GM19438 (cell line): Measurements from ENCODE around the gene RPTOR.
"Not testable (repeated sequence)": the region's sequence is repeated elsewhere in the genome, so short reads cannot be mapped to it uniquely, and the experiment has no call there.

Source experiments
- ATAC-seq: cut with Tn5 transposase; IDR thresholded peaks from one replicate; pipeline ENCODE4 v1.9.1; 2021; ENCODE audit warnings: low read depth; ENCODE audit not compliant: unreplicated experiment

RPTOR gene

DNA sequence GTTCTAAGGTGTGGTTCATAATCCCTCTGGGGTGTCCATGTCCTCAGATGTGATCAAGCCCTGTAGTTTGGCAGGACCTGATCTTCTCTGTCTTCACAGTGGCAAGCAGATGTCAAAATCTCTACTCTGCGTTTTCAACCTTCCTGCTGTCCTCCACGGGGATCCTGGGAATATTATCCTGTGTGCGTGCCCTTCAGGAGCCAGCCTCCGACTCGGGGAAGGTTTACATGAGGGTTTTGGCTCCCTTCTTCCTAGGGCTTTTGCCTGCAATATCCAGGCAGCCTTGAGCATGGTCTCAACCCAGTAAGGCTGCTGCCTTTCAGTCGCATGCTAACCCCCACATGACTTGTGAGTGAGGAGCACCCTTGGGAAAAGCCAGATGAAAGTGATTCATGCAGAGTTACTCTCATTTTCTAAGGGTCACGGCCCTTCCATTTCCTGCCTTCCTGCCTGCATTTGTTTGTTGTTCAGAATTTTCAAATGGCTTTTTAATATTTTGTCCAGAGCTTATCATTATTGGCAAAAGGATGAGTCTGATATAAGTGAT, 244.8 kb downstream of the RPTOR start:
- ATAC-seq, result no peak

DNA sequence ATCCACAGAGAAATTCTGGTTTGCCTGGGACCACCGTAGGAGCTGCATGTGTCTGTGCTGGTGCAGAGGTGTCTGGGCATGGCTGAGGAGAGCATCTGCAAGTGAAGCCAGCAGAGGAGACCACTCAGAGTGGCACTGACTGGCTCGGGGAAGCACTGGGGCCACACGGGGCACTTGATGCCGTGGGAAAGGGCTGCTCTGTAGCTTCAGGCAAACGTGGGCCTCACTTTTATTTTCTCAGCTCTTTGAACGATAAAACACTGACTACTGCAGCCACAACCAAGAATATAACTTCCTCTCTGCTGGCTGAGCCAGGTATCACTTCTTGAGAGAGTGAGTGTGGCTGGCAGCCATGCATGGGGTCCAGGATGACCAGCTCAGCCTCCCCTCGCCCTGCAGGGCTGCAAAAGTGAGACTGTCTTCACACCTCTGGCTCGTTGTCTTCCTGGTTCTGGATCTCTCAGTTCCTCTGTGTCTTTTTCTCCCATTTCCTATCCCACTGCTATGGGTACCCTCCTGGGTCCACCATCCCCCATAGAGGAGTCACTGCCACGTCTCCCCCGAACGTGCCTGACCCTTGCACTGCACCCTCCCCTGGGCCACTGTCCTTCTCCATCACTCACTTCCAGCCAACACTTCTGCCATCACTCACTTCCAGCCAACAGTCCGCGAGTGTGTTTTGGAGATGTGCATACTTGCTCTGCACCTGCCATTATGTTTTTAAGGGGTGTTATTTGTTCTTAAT, 245.6 kb downstream of the RPTOR start:
- no peak for ATAC-seq

DNA sequence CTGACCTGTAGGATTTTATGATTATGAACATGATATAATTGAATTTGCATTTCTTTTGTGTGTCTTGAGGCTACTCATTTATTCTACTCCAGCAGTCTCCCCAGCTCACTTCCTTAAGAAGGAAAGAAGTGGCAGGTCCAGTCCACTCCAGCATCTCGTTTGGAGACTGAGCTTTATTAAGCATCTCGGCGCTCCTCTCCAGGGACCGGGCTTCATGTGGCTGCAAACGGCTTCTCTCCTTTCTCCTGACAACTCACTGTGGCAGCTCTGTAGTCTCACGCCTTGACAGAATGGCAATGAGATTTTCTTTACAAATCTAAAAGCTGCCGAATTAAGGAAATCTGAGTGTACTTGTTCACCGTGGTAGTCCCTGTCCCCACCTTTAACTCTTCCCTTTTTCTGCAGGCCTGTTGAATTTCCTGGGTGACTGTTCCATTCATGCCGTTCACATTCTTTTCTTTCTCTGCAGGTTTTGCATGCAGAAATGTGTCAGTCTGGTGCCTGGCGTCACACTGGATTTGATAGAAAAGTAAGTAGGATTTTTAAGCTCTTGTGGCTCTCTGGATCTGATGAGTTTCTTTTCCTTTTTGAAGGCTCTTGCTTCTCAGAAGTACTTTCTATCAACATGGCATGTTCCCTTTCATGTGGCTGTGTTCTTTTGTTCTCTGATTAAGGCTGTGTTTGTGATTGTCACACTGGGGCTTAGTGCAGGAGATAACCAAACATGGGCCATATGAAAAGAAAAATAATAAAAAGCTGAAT, 246.5 kb downstream of the RPTOR start:
- no peak for ATAC-seq

DNA sequence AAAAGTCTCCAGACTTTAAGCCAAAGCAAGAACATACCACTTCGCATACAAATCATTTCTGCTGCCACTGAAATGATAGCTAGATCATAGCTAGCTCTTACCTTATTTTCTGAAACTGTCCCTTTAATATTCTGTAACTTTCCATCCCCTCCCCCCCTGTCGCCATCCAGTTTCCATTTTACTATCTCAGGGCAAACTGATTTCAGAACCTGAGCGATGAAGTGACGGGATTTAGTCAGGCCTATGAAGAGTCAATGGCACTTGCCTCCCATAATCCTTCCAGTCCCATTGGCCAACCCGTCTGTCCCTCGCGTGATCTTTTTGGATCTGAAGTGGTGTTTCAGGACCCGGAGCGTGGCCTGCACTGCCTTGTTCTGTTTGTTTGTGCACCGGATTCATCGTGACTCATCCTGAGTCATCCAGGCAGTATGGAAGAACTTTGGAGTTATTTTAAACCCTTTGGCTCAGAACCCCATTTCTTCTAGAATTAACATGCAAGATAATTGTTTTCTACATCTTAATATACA, 247.2 kb downstream of the RPTOR start:
- no peak for ATAC-seq

DNA sequence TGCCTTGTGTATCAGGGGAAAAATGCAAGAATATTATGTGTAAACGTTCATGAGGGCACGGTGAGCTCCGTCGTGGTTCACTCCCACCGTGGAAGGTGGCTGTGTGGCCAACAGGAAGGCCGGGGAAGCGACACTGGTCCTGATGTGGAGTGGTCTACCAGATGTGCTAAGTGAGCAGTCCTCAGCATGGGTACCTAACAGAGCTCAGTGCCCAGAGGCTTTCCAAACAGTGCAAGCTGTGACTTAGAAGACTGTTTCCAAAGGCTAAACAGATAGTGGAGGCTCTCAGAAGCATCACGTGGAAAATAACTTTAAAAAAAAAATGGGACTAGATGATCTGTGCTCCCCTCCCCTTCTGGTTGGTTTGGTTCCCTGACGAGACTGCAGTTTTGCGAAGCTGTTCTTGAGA, 247.7 kb downstream of the RPTOR start:
- no peak for ATAC-seq

- ATAC-seq, result no peak
Measured at GRCh38 chr17:80793421-80793820, 248.8 kb downstream of the RPTOR start.

DNA sequence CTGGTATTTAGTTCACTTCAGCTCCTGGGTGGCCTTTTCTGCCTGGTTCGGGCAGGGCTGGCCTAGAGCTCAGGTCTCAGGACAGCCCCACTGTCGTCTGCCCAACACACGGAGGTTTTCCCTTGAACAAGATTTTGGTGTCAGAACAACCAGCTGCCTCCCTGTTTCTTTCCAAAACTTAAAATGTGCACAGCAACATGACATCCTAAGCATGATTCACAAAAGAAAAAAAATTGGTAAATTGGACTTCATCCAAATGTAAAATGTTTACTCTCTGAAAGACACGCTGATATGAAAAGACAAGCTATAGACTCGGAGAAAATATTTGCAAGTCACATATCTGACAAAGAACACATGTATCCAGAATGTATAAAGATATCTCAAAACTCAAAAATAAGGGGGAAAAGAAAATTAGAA, 249.2 kb downstream of the RPTOR start:
- ATAC-seq, result no peak

- no peak for ATAC-seq
Measured at GRCh38 chr17:80794281-80795089, 249.8 kb downstream of the RPTOR start.

- ATAC-seq, result no peak
Measured at GRCh38 chr17:80795090-80795580, 250.5 kb downstream of the RPTOR start.

- ATAC-seq, result no peak
Measured at GRCh38 chr17:80795754-80796153, 251.1 kb downstream of the RPTOR start.

- no peak for ATAC-seq
Measured at GRCh38 chr17:80796430-80796861, 251.8 kb downstream of the RPTOR start.

DNA sequence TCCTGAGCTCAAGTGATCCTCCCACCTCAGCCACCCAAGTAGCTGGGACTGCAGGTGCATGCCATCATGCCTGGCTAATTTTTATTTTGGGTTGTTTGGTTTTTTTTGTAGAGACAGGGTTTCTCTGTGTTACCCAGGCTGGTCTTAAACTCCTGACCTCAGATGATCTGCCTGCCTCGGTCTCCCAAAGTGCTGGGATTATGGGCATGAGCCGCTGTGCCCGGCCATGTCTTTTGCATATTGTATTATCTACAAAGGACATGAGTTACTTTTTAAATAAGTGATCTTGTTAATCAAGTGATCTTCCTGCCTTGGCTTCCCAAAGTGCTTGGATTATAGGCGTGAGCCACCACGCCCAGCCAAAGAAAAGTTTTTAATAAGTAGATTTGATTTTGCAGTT, 252.6 kb downstream of the RPTOR start:
- ATAC-seq, result not testable (repeated sequence)

DNA sequence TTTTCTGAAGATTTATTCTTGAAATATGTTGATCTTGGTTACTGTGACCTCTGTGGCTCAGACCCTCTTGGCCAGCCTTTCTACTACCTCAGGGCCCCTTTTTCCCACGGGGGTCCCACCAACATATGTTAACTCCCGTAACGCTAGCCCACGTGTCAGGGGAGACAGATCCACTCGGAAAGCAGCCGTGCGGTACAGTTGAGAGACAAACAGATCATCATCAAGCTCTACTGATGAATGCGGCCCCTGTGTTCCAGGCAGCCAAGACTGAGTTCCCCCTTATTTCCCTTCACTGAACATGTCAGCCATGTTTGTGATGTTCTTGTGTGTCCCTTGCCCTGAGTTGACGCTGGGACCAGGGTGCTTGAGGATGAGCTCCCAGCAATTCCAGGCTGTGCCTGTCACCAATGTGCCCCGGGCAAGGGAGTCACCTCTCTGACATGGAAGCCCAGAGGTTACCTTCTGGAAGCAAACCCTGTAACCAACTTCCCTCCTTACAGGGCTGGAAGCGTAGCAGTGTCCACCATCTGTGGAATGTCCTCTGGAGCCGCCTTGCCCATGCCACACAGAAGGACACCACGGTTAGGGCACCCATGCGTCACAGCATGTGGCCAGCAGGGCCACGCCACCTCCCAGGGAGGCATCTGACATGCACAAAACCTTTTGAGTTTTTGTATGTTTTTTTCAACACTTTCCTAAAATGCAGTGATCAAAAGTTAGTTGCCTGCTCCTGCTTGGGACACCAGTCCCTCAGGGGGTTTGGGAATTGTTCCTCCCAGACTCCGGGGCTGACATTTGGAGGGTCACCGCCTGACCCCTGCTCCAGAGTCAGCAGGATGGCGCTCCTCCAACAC, 253.3 kb downstream of the RPTOR start:
- no peak for ATAC-seq

DNA sequence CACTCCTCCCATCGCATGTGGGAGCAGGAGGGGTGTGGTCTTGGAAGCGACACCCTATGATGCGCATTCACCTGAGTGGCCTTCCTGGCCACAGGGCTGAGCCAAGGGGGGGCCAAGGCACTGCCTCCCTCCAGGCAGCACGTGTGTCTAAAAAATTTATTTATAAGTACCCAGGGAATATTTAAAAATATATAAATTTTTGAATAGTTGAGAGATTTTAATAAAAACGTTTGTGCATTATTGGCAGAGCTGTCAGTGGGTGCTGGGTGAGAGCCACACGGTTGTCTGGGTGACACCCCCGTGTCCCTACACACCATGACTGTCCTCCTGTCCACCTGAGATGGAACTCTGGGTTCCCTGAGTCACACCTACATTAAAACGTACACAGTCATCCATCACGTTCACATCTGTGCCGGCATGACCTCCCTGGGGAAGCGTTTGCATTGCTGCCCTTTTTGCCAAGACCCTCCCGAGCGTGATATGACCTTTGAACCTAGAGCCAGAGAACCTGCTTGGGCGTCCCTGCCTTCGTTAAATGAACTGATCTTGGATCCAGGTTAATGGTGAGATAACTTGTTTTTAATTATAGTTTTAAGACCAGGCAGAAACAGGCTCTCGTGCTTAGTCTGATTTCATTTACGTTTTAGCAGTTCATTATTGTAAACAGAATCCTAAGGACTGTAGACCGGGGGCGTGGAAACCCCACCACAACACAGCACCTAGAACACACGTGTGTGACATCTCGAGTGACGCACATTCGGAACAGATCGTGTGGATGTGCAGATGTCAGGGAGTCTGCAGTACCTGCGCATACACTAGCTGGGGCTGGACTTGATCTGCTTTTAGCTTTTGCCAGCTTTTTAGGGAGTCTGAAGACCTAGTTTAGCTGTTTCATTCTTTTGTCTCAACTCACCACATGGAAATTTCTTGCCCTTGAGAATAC, 254.2 kb downstream of the RPTOR start:
- ATAC-seq, result no peak

DNA sequence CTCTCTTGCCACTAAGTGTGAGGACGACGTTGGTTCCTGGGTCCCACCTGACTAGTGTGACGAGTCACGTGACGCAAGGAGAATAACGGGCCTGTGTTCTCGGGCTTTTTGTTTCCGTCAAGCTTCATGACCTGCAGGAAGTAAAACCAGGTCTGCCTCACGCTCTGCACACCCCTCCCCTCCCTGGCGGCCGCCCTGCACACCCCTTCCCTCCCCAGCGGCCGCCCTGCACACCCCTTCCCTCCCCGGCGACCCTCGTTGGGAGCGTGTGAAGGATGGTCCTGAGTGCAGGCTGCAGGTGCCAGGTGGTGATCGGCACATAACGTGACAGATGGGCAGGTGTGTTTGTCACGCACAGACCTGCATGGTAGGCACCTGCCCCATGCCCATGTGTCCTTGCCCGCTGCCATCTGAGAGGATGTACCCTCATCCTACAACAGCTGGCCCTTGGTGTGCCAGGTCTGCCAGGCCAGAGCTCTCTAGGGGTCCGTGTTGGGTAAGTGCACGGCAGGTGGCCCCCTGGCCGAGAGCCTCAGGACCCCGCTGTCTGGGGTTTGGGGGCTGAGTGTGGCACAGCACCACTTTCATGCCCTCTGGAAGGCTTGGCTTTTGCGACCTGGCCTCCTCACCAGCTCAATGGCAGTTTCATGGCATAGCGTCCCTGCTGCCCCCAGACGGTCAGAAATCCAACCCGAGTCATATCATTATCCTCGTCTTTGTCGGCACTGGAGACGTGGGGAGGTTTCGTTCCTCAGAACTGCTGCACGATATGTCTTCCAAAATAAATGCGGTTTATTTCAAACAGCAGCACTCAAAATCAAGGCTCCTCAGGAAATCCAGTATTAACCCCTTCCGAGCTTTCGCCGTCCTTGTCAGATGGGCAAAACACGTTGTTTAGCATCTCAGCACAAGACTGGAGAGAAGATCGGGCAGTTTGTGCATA, 255.2 kb downstream of the RPTOR start:
- no peak for ATAC-seq

DNA sequence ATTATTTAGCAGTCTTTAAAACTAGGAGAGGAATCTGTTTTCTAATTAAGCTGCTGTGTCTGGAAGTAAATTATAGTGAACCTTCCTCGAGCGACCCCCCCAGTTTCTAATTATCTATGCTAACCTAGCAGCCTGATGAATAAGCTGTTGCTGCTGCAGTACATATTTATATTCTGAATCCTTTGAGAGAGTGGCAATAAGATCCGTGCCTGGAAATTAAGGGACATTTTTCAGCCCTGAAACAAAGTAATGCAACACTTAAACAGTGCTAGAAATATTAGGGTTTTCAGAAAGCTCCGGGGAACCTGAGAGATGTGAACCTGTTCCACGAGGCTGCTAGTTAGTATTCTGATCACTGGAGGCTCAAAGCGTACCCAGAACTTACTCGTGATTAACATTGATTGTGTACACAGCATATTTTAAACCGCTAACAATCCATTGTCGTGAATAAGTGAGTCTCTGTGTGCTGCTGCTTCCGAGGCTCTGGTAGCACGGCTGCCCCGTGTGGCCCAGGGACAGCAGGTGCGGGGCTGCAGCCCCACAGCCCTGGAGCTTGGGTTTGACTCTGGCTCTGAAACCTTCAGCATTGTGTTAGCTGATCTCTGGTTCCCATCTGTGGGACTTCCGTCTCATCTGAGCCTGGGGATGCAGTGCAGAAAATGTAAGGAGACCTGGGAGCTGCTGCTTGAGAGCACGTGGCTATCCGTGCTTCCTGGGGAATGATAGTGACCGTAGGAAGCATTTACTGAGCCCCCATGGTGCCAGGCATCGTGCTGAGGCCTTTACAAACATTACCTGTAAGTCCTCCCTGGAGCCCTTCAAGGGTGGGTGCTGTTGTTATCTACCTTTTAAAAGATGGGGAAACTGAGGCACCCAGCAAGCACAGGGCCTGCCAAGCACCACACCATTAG, 256.1 kb downstream of the RPTOR start:
- no peak for ATAC-seq
